PFSK-1 (cell line): ENCODE results near the gene FAM168A.

Experiments
- FOXP2 ChIP-seq: optimal IDR thresholded peaks from 2 replicates; pipeline ENCODE3; 2011; ENCODE audit warnings: borderline replicate concordance, control low read depth, inconsistent platforms; ENCODE audit not compliant: insufficient read depth; ENCODE audit errors: extremely low read length, extremely low read depth
- POLR2AphosphoS5 ChIP-seq: IDR thresholded peaks from 2 replicates; pipeline ENCODE4 v1.6.1; 2012; ENCODE audit warnings: low read depth, mild to moderate bottlenecking, control low read depth, low read length, moderate library complexity
- REST ChIP-seq, 2 experiments: IDR thresholded peaks; 2 replicates each; pipeline versions ENCODE4 v1.6.1 to v1.8.0; 2011 to 2012; ENCODE audit warnings: low read depth in 2 of 2, low read length in 2 of 2, control low read depth in 1 of 2, inconsistent platforms in 1 of 2, mild to moderate bottlenecking in 1 of 2, moderate library complexity in 1 of 2; ENCODE audit not compliant: insufficient read depth in 1 of 2

- TF ChIP-seq FOXP2 (no peak), POLR2AphosphoS5 (no peak), REST (IDR thresholded peaks at IDR 0.05; ENCODE audit: insufficient read depth in 1 of 2, low read depth in 2 of 2, low read length in 2 of 2) (no peak)
Observed at GRCh38 chr11:73353422-73353821, 244.5 kb downstream of the FAM168A start.
